A204.1 (cell line): ENCODE data around the gene APH1A.
"Not testable (repeated sequence)": the region's sequence is repeated elsewhere in the genome, so short reads cannot be mapped to it uniquely, and the experiment has no call there.

Experiments used
- FAIRE-seq: peaks from 2 replicates; lab custom pipeline; 2012; peaks lifted over from hg19 to GRCh38; lab: Jason Lieb, UNC

APH1A gene

DNA sequence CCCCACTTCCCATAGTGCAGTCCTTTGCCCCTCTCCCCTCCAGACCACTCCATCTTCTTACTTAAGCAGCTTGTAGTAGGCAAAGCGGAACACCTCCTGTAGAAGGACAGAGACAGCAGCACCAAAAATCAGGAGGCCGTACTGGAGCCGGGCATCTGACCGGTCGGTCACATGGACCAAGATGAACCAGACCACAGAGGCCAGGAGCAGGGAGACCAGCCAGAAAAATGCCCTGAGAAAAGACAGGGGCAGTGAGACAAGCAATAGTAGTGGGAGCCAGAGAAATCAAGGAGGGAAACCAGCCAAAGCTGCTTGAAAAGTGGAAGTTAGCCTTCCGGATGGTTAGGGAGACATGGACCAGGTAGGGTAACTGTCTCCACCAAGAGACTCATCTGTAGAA lies 920 bp downstream of the APH1A start:
- FAIRE-seq: no peak

DNA sequence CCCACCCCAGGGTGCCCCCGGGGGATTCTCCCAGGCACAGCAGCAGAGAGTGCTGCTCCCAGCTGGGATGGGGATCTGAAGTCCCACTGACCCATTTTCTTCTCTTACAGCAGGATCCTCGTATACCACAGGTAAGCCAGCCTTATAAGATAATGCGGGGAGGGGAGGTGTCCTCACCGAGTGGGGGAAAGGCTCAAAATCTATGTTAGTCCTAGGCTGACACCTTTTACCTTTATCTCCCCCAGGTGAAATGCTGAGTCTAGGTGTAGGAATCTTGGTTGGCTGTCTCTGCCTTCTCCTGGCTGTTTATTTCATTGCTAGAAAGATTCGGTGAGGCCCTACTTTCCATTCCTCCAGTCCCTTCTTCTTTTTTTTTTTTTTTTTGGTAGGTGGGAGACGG lies 5.3 kb downstream of the APH1A start:
- no peak for FAIRE-seq

DNA sequence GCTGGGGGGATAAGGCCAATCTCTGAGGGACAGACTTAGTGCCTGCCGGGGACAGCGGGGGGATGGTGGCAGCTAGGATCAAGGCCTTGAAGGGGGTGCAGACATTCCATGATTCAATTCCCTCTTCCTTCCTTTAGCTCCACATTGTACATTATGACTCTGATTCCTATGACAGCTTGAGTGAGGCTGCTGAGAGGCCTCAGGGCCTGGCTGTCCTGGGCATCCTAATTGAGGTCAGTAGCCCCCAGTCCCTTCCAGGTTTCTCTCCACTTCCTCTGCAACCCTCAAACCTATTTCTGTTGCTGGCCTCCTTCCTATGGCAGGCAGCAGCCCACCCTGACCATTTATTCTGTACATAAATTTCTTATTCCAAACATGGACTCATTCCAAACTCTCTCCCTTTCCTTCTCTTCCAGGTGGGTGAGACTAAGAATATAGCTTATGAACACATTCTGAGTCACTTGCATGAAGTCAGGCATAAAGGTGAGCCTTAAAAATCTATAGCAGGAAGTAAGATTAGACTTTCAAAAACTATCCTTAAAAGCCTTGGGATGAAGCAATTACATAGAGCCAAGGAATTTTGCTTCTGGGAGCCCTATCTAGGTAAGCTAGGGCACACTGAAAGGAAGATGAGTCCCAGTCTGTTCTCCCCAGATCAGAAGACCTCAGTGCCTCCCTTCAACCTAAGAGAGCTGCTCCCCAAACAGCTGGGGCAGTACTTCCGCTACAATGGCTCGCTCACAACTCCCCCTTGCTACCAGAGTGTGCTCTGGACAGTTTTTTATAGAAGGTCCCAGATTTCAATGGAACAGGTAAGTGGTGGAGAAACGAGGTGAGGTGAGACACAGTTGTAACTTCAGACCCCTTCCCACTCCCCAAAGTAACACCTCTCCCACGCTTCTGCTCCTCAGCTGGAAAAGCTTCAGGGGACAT lies 6.2 kb downstream of the APH1A start:
- no peak for FAIRE-seq

DNA sequence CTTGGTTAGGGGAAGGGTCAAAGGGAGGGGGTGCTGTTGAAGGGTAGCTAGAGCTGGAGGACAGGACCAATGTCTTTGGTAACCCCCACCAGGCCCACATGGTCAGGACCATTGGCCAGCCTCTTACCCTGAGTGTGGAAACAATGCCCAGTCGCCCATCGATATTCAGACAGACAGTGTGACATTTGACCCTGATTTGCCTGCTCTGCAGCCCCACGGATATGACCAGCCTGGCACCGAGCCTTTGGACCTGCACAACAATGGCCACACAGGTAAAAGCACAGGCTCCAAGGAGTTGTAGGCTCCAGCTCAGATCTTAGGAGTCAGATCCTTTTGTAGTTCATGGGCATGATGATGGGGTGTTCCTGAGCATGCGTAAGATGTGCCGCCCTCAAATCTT lies 7.4 kb downstream of the APH1A start:
- no peak for FAIRE-seq

DNA sequence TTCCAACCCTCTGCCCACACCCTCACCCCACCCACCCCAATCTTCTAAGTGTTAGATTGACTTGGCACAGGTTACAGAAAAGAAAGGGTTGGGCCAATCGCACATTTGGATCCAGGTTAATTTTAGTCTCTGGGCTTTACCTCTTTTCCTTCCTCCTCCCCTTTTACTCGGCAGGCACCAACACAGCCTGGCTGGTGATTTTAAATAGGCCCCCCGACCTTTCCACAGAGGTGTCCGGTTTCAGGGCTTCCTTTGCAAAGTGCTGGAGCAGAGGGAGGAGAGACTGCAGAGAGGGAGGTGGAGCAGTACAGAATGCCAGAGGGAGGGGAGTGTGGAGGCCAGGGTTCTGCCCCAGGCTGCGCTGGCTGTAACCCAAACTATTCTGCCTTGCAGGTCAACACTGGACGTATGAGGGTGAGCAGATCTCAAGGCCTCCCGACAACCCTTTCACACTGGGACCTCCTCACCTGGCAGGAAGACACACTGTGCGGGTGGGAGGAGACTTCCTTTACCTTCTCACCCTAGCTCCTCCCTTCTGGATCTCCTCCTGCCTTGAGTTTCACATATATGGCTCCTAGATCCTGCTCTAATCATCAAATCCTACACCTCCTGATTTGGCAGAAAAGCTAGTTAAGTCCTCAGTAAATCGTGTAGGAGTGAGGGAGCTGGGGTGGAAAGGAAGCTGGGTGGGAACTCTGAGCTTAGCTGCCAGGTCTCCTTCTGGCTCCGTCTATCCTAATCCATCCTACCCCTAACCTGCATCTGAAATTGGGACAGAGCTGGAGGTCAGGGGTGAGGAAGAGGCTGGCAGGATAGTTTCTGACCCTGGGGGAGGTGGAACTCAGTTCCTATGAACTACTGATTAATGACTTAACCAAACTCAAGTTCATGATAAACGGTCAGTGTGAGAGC lies 8.8 kb downstream of the APH1A start:
- no peak for FAIRE-seq

DNA sequence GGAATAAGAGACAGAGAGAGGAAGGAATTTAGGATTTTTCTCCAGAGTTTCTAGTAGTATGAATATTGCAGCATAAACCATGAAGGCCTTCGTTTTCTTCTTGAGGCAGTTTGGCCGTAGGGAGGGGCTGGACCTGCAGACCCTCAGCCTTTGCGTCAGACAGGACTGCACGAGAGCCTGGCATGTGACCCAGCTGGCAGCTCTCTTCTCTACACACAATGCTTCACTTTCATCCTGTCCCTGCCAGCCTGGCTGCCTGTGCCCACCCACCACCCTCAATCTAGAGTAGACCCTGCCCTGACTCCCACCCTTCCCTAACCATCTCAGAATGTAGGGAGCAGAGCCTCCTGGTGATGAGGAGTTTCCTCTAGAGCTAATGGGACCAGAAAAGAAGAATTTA lies 9.6 kb downstream of the APH1A start:
- no peak for FAIRE-seq

DNA sequence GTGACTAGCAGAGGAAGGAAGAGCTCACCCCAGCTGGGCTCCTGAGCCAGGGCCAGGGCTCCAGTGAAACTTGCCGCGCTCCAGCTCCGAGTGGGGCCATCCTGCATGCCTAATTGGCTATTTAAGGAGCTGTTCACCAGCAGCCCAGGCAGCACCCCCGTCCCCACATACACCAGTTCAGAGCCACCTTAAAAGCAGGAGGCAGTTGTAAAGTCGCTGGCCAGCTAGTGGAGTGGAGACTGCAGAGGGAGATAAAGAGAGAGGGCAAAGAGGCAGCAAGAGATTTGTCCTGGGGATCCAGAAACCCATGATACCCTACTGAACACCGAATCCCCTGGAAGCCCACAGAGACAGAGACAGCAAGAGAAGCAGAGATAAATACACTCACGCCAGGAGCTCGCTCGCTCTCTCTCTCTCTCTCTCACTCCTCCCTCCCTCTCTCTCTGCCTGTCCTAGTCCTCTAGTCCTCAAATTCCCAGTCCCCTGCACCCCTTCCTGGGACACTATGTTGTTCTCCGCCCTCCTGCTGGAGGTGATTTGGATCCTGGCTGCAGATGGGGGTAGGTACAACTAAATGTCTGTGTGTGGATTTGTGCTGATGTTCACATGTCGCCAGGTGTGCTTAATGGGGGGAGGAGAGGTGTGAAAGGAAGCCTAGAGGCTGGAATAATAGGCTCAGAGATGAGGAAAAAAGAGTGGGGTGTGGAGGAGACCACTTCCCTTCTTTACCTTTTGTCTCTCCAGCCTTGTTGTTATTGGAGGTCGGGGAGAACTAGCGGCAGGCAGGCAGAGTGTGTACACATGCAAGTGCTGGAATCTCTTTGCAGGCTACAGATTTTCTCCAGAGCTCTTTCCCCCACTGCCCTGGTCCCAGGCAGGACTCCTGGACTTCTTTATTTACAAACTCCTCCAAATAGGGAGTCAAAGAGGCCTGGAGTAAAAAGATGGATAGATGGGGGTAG lies 10.9 kb downstream of the APH1A start, which contains the start of gene CA14:
TSS of gene CA14 (plus strand) at position 151 of the 962 bp plus-strand sequence. CDS start at position 506, 355 bp downstream.
- FAIRE-seq: no peak

DNA sequence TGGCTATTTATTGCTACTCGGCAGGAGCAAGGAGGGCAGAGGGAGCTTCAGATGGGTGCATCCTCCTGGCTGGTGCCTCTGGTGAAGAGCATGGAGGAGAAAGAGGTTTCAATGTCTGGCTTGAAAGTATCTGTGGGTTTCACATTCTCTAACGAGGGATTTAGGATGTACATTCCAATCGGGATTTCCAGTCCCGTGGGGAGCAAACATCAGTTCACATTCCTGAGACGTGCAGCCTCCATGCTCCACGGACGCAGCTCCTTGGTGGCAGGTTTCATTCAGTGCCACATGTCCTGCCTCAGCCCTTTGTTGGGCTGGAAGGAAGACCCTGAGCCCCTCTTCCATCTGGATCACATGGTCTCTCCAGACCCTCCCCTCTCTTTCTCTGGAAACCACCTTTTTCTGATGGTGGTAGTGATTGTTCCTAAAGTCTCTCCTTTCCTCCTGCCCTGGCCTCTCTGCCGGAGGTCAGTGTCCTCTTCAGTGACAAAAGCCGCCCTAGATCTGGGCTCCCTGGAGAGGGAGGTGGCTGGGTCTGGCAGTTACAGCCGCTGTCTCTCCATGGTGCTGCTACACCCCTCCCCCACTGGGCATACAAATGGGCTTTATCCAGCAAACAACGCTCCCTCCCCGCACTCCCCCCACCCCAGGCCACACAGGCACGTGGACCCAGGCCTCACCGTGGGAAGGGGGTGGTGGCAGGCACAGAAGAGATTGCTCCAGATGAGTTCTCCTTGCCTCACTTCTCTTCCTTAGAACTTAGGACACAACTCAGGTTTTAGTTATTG lies 12.1 kb downstream of the APH1A start:
- no peak for FAIRE-seq

DNA sequence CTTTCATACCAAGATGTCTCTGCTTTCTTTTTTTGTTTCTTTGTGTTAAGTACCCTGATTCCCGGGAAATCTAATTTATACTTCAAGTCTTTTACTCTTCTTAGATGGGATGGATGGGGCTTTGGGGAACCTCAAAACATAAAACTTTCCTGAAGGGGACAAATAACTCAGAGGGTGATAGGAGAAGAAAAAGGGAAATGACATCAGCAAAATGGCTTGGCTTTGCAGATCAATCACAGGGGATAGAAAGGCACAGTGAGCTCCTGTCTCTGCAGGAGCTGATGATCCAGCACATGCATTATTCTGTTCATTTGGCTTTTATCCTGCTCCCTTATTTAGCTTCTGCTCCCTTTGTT lies 12.6 kb downstream of the APH1A start:
- no peak for FAIRE-seq

DNA sequence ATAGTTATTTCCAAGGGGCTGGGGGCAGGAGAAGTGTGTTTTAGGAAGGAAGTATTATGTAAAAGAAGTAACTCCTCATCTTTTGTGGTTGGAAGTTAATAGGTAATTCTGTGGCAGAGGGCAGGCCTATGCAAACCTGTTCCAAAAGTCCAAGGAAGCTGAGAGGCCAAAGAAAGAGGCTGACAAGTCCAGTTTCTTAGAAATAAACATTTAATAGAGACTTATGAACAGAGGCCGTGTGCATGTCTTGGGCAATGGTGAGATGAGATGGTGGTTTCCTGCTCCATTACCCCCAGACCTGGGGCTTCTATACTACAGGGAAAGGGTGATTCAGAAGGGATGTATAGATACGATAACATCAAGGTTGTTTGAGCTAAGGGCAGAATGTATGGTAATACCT lies 18.9 kb downstream of the APH1A start:
- FAIRE-seq: no peak

DNA sequence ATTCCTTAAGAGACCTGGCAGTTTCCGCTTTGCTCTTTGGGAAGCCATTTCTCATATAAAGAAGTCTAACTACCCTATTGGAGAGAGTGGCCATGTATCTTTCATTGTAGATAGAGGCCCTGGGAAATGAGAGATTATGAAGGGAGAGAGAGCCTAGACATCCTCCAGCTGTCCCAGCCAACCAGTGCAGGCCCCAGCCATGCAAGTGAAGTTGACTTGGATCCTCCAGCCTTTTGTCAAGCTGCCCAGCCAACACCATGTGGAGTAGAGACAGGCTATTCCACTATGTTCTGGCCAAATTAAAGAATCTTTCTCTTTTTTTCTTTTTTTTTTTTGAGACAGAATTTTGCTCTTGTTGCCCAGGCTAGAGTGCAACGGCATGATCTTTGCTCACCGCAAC lies 25.8 kb downstream of the APH1A start:
- no peak for FAIRE-seq

DNA sequence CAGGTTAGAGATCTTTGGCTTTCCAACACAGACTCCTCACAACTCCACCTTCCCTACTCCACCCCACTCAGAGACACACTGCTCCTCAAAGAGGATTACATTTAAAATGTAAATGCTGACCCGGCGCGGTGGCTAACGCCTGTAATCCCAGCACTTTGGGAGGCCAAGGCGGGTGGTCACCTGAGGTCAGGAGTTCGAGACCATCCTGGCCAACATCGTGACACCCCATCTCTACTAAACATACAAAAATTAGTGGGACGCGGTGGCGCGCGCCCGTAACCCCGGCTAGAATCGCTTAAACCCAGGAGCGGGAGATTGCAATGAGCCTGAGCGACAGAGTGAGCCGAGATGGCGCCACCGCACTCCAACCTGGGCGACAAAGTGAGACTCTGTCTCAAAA lies 31.1 kb downstream of the APH1A start:
- no peak for FAIRE-seq

DNA sequence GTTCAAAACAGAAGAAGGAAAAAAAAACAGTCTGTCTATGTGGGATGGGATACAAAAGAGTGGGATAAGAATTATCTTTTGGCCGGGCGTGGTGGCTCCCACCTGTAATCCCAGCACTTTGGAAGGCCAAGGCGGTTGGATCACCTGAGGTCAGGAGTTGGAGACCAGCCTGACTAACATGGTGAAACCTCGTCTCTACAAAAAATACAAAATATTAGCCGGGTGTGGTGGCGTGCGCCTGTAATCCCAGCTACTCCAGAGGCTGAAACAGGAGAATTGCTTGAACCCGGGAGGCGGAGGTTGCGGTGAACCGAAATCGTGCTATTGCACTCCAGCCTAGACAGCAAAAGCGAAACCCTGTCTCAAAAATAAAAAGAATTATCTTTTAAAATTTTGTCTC lies 31.6 kb downstream of the APH1A start:
- FAIRE-seq: not testable (repeated sequence)

DNA sequence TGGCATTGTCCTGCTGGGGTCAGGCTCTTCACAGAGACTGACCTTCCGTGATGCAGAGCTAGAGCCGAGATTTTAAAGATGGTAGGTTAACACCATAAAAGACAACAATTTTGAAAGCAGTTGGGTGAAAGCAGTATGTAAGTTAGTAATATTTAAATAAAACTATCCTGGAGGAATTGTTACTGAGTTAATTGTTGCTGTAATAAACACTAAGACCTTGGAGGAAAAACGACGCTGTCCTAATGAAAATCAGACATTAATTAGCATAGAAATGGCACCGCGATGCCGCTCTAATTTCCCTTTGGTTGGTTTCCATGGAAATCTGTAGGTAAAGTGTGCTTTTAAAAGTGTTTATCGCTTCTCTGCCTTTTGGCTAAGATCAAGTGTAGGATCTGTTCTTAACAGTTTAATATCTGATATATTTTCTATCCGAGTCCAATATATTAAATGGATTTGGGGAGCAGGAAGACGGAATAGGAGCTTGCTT lies 32.2 kb downstream of the APH1A start:
- FAIRE-seq: no peak

DNA sequence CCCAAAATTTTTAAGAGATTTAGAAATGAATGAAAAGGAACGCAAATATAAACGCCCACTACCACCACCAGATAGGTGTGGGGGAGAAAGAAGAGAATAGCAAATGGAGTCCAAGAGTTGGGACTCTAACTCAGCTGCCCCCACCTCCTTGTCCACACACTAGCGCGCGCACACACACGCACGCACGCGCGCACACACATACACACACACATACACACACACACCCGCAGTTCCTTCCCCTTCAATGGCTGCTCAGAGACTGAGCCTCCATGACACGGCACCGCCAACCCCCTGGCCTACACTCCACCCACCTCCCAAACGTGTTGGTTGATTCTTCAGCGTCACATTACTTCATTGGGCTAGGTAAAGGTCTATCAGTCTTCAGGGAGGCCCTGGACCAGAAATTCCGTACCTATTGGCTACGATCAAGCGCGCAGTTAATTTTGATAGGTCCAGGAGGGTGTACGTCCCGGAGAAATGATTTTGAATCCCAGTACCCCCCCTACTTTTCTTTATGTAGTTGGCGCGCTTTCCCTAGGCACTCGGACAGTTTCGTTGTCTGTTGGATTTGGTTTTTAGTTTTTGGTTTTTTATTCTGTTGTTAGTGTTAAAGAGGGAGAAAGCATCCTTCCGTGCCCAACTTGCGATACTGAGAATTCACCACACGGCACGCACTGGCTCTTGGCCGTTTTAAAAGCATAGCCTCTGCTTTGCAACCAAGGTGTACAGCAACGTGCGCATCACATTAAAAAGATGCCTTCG lies 32.8 kb downstream of the APH1A start, which contains the start of gene ANP32E:
TSS of gene ANP32E (minus strand) at position 261 of the 762 bp plus-strand sequence. CDS start 326 bp downstream, outside the sequence.
- FAIRE-seq: peak; percentile 99

DNA sequence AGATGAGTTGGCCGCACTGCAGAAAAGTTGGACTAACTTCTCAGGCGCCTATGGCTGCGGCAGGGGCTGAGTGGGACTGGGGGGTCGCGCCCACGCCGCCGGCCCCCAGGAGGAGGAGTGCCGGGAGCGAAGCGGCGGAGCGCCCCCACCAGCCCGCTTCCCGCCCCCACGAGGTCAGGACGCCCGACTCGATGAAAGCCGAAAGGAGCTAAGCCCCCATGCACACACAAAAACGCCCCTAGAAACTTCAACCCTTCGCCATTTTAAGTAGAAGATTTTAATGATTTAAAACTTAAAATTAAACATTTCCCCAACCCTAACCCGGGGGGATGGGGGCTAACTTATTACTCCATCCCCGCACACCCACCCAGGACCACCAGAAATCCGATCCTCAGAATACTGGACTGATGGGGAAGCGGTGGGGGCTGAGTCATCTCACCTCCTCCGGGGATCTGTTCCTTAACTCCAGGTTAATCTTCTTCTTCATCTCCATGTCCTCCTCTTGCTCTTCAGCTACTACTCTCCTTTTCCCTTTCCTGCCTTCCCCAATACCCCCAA lies 33.4 kb downstream of the APH1A start:
- no peak for FAIRE-seq

DNA sequence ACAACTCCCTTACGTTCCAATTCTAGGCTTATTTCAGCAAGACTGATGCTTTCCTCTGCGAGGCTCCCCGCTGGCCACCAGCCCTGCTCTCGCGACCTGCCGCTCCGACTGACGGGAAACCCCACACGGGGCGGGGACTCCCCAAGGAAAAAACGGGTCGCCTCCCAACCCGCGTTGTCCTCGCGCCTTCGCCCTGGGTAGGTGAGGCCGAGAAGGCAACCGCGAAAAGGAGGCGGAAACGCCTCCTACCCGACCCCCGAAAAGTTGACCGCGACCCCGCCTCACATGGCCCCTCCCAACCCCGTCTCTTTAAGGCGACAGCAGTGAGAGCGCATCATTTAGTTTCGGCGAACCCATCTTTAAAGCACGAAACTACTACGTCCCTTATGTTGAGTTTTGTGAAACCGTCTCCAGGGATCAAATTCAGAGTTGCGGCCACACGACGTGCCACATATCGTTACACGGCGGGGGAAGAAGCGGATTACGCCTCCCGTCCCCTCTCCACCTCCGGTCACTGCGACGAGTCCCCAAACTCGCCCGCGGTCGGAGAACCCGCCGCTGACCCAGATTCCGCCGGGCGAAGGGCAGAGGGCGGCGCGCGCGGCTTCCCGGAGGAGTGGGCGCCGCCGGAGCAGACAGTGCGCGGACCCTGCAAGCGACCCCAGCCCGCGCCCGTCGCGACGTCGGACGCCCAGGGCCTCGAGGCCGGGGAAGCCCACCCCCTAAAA lies 34.1 kb downstream of the APH1A start:
- FAIRE-seq: peak; percentile 85

DNA sequence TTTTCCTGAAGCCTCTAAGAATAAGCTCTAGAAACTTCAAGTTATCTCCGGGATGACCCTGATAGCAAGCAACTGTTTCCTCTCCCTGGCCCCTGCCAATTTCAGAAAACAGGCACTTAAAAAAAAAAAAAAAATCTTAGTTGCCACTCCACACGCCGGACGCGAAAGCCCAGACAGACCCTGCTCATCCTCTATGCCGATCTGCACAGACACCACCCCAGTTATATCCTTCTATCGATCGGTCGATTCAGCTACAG lies 34.6 kb downstream of the APH1A start:
- FAIRE-seq: no peak
